PC-9 (cell line): ENCODE results near the gene RAPGEF6. TPM values are rescaled to one million over a fixed set of nuclear protein-coding genes. Genes with fewer than 3 reads are reported as not detected.
"Not testable (repeated sequence)": the region's sequence is repeated elsewhere in the genome, so short reads cannot be mapped to it uniquely, and the experiment has no call there.

Source experiments
- BruUV-seq: library from RNA; stranded (reverse); fragments of 400-500 nt; replicated peaks from 2 replicates; lab custom pipeline; 2021; lab: Mats Ljungman, UMichigan
- CTCF ChIA-PET: fragments of 300-600 bp; sonication (Branson Sonifier 250); formaldehyde crosslinking; loops from one replicate; lab custom pipeline; 2022; ENCODE audit warnings: antibody characterized with exemption; lab: Charles Lee
- POLR2A ChIA-PET: fragments of 300-600 bp; sonication (Branson Sonifier 250); formaldehyde crosslinking; loops from one replicate; lab custom pipeline; 2022; ENCODE audit warnings: antibody characterized with exemption; ENCODE audit not compliant: unreplicated experiment; lab: Charles Lee
- DNase-seq, 2 experiments: peaks; one replicate each; pipeline versions ENCODE4 v3.0.0 to v3.0.0-alpha.2; 2015 to 2022; ENCODE audit warnings: mixed read lengths in 1 of 2
- H2AFZ ChIP-seq: fragments of 200-600 bp; sonication (generic); 2 replicates; pipeline ENCODE4 v1.8.1; 2017; ENCODE audit warnings: antibody characterized with exemption
- H3F3A ChIP-seq: fragments of 200-600 bp; sonication (generic); 2 replicates; pipeline ENCODE4 v1.8.1; 2017; ENCODE audit warnings: antibody characterized with exemption, mild to moderate bottlenecking, low read depth; ENCODE audit not compliant: insufficient read depth
- H3K27ac ChIP-seq: fragments of 200-600 bp; sonication (generic); 2 replicates; pipeline ENCODE4 v1.6.1; 2016; ENCODE audit warnings: mixed run types
- H3K27me3 ChIP-seq: fragments of 200-600 bp; sonication (generic); 2 replicates; pipeline ENCODE4 v1.6.1; 2016; ENCODE audit warnings: low read depth, mixed run types; ENCODE audit not compliant: insufficient read depth
- H3K36me3 ChIP-seq: fragments of 200-600 bp; sonication (generic); 2 replicates; pipeline ENCODE4 v1.6.1; 2016; ENCODE audit warnings: low read depth, mixed run types
- H3K4me1 ChIP-seq: fragments of 200-600 bp; sonication (generic); replicated peaks from 2 replicates; pipeline ENCODE4 v1.6.1; 2016; ENCODE audit warnings: mixed run types; ENCODE audit not compliant: insufficient read depth
- H3K4me2 ChIP-seq: fragments of 200-600 bp; sonication (generic); 2 replicates; pipeline ENCODE4 v1.6.1; 2017; ENCODE audit warnings: mixed run types
- H3K4me3 ChIP-seq: fragments of 200-600 bp; sonication (generic); 2 replicates; pipeline ENCODE4 v1.6.1; 2016; ENCODE audit warnings: mixed run types
- H3K79me2 ChIP-seq: fragments of 200-600 bp; sonication (generic); 2 replicates; pipeline ENCODE4 v1.6.1; 2017; ENCODE audit warnings: low read depth, mixed run types
- H3K9me2 ChIP-seq: fragments of 200-600 bp; sonication (generic); 2 replicates; pipeline ENCODE4 v1.8.1; 2017; ENCODE audit warnings: mild to moderate bottlenecking; ENCODE audit not compliant: insufficient read depth
- H3K9me3 ChIP-seq: fragments of 200-600 bp; sonication (generic); 2 replicates; pipeline ENCODE4 v1.8.1; 2016; ENCODE audit warnings: low read depth; ENCODE audit not compliant: insufficient read depth
- H4K20me1 ChIP-seq: fragments of 200-600 bp; sonication (generic); 2 replicates; pipeline ENCODE4 v1.8.1; 2017; ENCODE audit not compliant: insufficient read depth
- CTCF ChIP-seq: fragments of 200-600 bp; sonication (generic); conservative IDR thresholded peaks from 2 replicates; pipeline ENCODE4 v1.6.1; 2017; ENCODE audit warnings: mixed run types, antibody characterized with exemption, mild to moderate bottlenecking, moderate library complexity
- EZH2 ChIP-seq: fragments of 200-600 bp; sonication (generic); IDR thresholded peaks from 2 replicates; pipeline ENCODE4 v1.8.0; 2017; ENCODE audit warnings: antibody characterized with exemption, low read depth
- intact Hi-C: fragments of 100-400 bp; cut with micrococcal nuclease; formaldehyde crosslinking; loops from one replicate; pipeline ENCODE4 v1.10.0; 2022; ENCODE audit not compliant: unreplicated experiment
- total RNA-seq: library from RNA; stranded (reverse); gene quantifications from 2 replicates; pipeline ENCODE4 v1.2.3, GENCODE V29; 2021

The RAPGEF6 gene
- total RNA-seq, 1 experiment from 2014 or later = 17.1 TPM

DNA sequence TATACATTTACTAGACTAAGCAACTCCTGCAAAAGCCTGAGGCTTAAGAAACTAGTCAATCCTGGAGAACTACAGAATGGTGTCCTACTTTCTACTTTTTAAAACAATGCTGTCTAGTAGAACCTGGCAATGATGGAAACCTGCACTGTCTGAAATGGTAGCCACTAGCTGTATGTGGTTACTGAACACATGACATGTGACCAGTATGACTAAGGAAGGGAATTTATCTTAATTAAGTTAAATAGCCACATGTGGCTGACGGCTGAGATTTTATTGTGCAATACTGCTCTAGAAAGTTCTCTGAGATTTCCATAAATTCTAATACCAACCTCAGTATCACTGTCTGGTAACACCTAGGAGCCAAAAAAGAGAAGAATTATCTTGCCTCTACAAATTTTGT is 44.9 kb upstream of the RAPGEF6 start:
- BruUV-seq = no TSS peak
- no peaks in the 10 kb centered on the region for H3K27me3 ChIP-seq

GRCh38 chr5:131678273-131678672 is 43.2 kb upstream of the RAPGEF6 start:
- CTCF ChIA-PET, DNase-seq, H2AFZ ChIP-seq, BruUV-seq, H3K9me3 ChIP-seq, intact Hi-C loops, H3K4me3 ChIP-seq, H3K27me3 ChIP-seq, H3K4me1 ChIP-seq, H4K20me1 ChIP-seq, H3K4me2 ChIP-seq, POLR2A ChIA-PET, H3K79me2 ChIP-seq, H3F3A ChIP-seq, H3K27ac ChIP-seq, H3K9me2 ChIP-seq: not testable (repeated sequence)
- peaks cover 26% of the 10 kb centered on the region for H3K36me3 ChIP-seq

More for the DNA sequence above, 44.9 kb upstream of the RAPGEF6 start:
- ChIA-PET POLR2A (interaction anchor here (0.6 kb wide), 1 partner anchor 9 kb away, joined by 5 read pairs; no protein-coding TSS in a partner anchor), CTCF (no interaction called here)
- H3K4me3 ChIP-seq = no peak overlapping the region
- no peak for DNase-seq
- intact Hi-C loops = loop anchor here (10.0 kb wide), 1 partner anchor 95 kb away; no protein-coding TSS in a partner anchor
- no peaks in the 10 kb centered on the region; the same call in 1 of the 2 replicates for H3F3A ChIP-seq
- no peaks in the 10 kb centered on the region for H3K4me1 ChIP-seq
- H3K4me2 ChIP-seq = no peak overlapping the region
- H3K9me2 ChIP-seq = no peaks in the 10 kb centered on the region
- TF ChIP-seq EZH2 = no peak
- no peak for TF ChIP-seq CTCF
- H2AFZ ChIP-seq = no peak overlapping the region
- no peaks in the 10 kb centered on the region for H3K9me3 ChIP-seq
- H4K20me1 ChIP-seq = no peaks in the 10 kb centered on the region
- H3K79me2 ChIP-seq = no peaks in the 10 kb centered on the region
- H3K36me3 ChIP-seq = peaks cover 25% of the 10 kb centered on the region
- H3K27ac ChIP-seq = no peak overlapping the region

- no peak for DNase-seq
- no peaks in the 10 kb centered on the region for H3F3A ChIP-seq
- no peak overlapping the region for H3K27ac ChIP-seq
- H4K20me1 ChIP-seq = no peaks in the 10 kb centered on the region
- TF ChIP-seq EZH2 (no peak), CTCF (no peak)
- no peaks in the 10 kb centered on the region for H3K79me2 ChIP-seq
- POLR2A ChIA-PET = no interaction called here
- H3K4me1 ChIP-seq = no peaks in the 10 kb centered on the region
- H3K4me3 ChIP-seq = no peak overlapping the region
- H3K4me2 ChIP-seq = no peak overlapping the region
- H3K9me3 ChIP-seq = no peaks in the 10 kb centered on the region
- CTCF ChIA-PET = no interaction called here
- H2AFZ ChIP-seq = no peak overlapping the region
- no peaks in the 10 kb centered on the region for H3K9me2 ChIP-seq
- no TSS peak for BruUV-seq
- intact Hi-C loops = no loop called here
- H3K36me3 ChIP-seq = peaks cover 26% of the 10 kb centered on the region
- no peaks in the 10 kb centered on the region for H3K27me3 ChIP-seq
Measured at GRCh38 chr5:131677115-131677514, 42.1 kb upstream of the RAPGEF6 start.

- intact Hi-C loops = no loop called here
- no peaks in the 10 kb centered on the region for H3F3A ChIP-seq
- CTCF ChIA-PET = no interaction called here
- H3K4me2 ChIP-seq = no peak overlapping the region
- no peak overlapping the region for H3K27ac ChIP-seq
- POLR2A ChIA-PET = no interaction called here
- BruUV-seq = no TSS peak
- no peaks in the 10 kb centered on the region for H3K9me2 ChIP-seq
- H3K4me3 ChIP-seq = no peak overlapping the region
- no peaks in the 10 kb centered on the region for H3K27me3 ChIP-seq
- no peaks in the 10 kb centered on the region for H3K4me1 ChIP-seq
- no peaks in the 10 kb centered on the region for H4K20me1 ChIP-seq
- H2AFZ ChIP-seq = no peak overlapping the region
- no peaks in the 10 kb centered on the region for H3K79me2 ChIP-seq
- no peak for DNase-seq
- H3K36me3 ChIP-seq = peaks cover 27% of the 10 kb centered on the region
- no peaks in the 10 kb centered on the region for H3K9me3 ChIP-seq
- TF ChIP-seq CTCF (no peak), EZH2 (no peak)
Measured at GRCh38 chr5:131672776-131673175, 37.7 kb upstream of the RAPGEF6 start.
